Measurements from ENCODE around the gene NEURL2.
"Not testable (repeated sequence)": the region's sequence is repeated elsewhere in the genome, so short reads cannot be mapped to it uniquely, and the experiment has no call there.

The NEURL2 gene

GRCh38 chr20:45897692-45898091 lies 6.7 kb upstream of the NEURL2 start:
- DNase-seq = no peak

GRCh38 chr20:45897289-45897688 lies 6.3 kb upstream of the NEURL2 start:
- DNase-seq = no peak

GRCh38 chr20:45896641-45897161 lies 5.7 kb upstream of the NEURL2 start:
- no peak for DNase-seq

GRCh38 chr20:45894797-45895196 lies 3.8 kb upstream of the NEURL2 start:
- no peak for DNase-seq

- DNase-seq = no peak
Observed at GRCh38 chr20:45893831-45894230, 2.8 kb upstream of the NEURL2 start.

- no peak for DNase-seq
Observed at GRCh38 chr20:45892828-45893500, 2.0 kb upstream of the NEURL2 start.

GRCh38 chr20:45892049-45892825 lies 1.2 kb upstream of the NEURL2 start:
- no peak for DNase-seq

GRCh38 chr20:45890077-45890984 lies 677 bp downstream of the NEURL2 start:
- peak; percentile 47 for DNase-seq

- no peak for DNase-seq
Observed at GRCh38 chr20:45888681-45889080, 2.3 kb downstream of the NEURL2 start.

- DNase-seq = no peak
Observed at GRCh38 chr20:45887346-45887715, 3.7 kb downstream of the NEURL2 start, which contains the start of gene SPATA25. TSS of gene SPATA25 (minus strand) at chr20:45887622. CDS start at chr20:45887590, 32 bp downstream.

- DNase-seq = no peak
Observed at GRCh38 chr20:45886590-45887345, 4.2 kb downstream of the NEURL2 start.

- DNase-seq = no peak
Observed at GRCh38 chr20:45883100-45883469, 7.9 kb downstream of the NEURL2 start.

- no peak for DNase-seq
Observed at GRCh38 chr20:45882469-45883099, 8.4 kb downstream of the NEURL2 start.

- DNase-seq = peak; percentile 99
Observed at GRCh38 chr20:45880988-45881788, 9.8 kb downstream of the NEURL2 start, which contains the start of gene ZSWIM1. TSS of gene ZSWIM1 (plus strand) at chr20:45881227. CDS start at chr20:45882593, 1,366 bp downstream.

GRCh38 chr20:45878076-45878761 lies 12.8 kb downstream of the NEURL2 start:
- no peak for DNase-seq

GRCh38 chr20:45874576-45874975 lies 16.4 kb downstream of the NEURL2 start:
- no peak for DNase-seq

- not testable (repeated sequence) for DNase-seq
Observed at GRCh38 chr20:45874104-45874481, 16.9 kb downstream of the NEURL2 start.

- no peak for DNase-seq
Observed at GRCh38 chr20:45873409-45874103, 17.5 kb downstream of the NEURL2 start.

- no peak for DNase-seq
Observed at GRCh38 chr20:45872626-45873025, 18.4 kb downstream of the NEURL2 start.

- no peak for DNase-seq
Observed at GRCh38 chr20:45867819-45868176, 23.2 kb downstream of the NEURL2 start.
